ENCODE data around the gene NME7. TPM values are rescaled to one million over a fixed set of nuclear protein-coding genes. Genes with fewer than 3 reads are reported as not detected.

The NME7 gene
- total RNA-seq, 2 experiments from 2014 or later: 14.7 to 24.7 TPM

DNA sequence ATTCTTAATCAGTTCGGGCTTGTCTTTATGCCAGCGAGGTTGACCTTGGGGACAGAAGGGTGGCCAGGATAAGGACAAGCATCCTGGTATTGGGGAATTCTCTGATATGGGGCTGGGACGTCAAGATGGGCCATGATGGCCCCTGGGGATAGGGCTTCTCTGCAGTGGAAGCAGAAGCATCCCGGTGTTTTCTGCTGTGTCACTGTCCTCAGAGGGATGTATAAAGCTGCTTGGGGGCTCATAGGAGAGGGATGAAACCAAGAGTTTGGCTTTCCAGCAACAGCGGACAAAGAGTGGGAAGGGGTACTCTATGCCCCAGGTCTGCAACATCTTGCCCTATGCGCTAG, 262.5 kb downstream of the NME7 start:
- no peak overlapping the region for H3K27ac Mint-ChIP-seq
- POLR2A ChIA-PET: no interaction called here
- H3K9me3 Mint-ChIP-seq: no peaks in the 10 kb centered on the region
- H3K4me1 Mint-ChIP-seq: peaks cover 29% of the 10 kb centered on the region
- peaks cover 2% of the 10 kb centered on the region for H3K36me3 Mint-ChIP-seq
- DNase-seq (no peak), ATAC-seq (ENCODE audit: low read depth) (no peak)
- no peaks in the 10 kb centered on the region for H3K27me3 Mint-ChIP-seq
- peak overlapping the region; percentile 73 for H3K4me3 Mint-ChIP-seq

GRCh38 chr1:169103480-169103893, 264.1 kb downstream of the NME7 start:
- Mint-ChIP-seq H3K4me3 (no peak overlapping the region), H3K27me3 (no peaks in the 10 kb centered on the region), H3K36me3 (peaks cover 2% of the 10 kb centered on the region), H3K9me3 (no peaks in the 10 kb centered on the region), H3K27ac (no peak overlapping the region), H3K4me1 (peaks cover 15% of the 10 kb centered on the region)
- no peak for ATAC-seq (ENCODE audit: low read depth)
- DNase-seq: no peak
- POLR2A ChIA-PET: interaction anchor here (0.6 kb wide), 1 partner anchor 927 kb away, joined by 3 read pairs; no protein-coding TSS in a partner anchor

DNA sequence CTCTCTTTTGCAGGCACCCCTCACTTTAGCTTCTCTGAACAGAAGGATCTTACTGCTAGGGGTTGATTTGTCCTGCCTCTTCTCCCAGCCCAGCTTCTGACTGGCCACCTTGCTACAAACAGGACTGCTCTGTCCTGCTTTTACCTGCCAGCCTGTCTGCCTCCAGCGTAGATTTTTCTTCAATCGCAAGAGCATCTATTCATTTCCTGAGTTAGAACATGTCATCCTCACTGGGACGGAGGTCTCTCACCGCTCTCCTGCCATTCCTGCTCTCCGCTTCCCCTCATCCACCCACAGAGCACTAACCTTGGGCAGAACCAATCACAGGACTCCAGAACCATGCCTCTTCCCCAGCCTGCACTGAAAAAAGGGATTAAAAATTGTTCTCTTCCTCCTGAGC, 264.6 kb downstream of the NME7 start:
- H3K4me3 Mint-ChIP-seq: no peak overlapping the region
- no peak for ATAC-seq (ENCODE audit: low read depth)
- DNase-seq: no peak
- H3K36me3 Mint-ChIP-seq: peaks cover 2% of the 10 kb centered on the region
- no peaks in the 10 kb centered on the region for H3K9me3 Mint-ChIP-seq
- peaks cover 11% of the 10 kb centered on the region for H3K4me1 Mint-ChIP-seq
- H3K27me3 Mint-ChIP-seq: no peaks in the 10 kb centered on the region
- POLR2A ChIA-PET: interaction anchor here (0.6 kb wide), 1 partner anchor 927 kb away, joined by 3 read pairs; no protein-coding TSS in a partner anchor
- no peak overlapping the region for H3K27ac Mint-ChIP-seq

DNA sequence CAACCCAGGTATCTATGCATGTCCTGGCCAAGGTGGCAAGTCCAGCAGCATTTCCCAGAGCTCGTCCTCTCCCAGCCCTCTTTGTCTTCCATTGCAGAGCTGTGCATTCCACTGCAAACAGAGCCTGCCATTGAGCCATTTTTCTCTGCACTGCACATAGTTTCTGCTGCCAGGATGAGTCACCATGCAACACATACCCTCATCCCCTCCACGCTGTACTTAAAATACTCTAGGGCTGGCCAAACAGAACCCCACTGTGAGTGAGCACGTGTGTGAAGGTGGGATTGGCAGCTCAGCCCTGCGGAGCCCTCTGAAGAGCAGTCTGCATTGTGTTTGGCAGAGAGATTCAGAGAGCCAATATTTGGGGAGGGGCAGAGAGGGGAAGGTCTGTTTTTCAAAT, 265.0 kb downstream of the NME7 start:
- Mint-ChIP-seq H3K36me3 (no peaks in the 10 kb centered on the region), H3K4me3 (no peak overlapping the region), H3K9me3 (no peaks in the 10 kb centered on the region), H3K27me3 (no peaks in the 10 kb centered on the region), H3K27ac (no peak overlapping the region), H3K4me1 (peaks cover 8% of the 10 kb centered on the region)
- POLR2A ChIA-PET: no interaction called here
- ATAC-seq (ENCODE audit: low read depth): no peak
- DNase-seq: no peak

DNA sequence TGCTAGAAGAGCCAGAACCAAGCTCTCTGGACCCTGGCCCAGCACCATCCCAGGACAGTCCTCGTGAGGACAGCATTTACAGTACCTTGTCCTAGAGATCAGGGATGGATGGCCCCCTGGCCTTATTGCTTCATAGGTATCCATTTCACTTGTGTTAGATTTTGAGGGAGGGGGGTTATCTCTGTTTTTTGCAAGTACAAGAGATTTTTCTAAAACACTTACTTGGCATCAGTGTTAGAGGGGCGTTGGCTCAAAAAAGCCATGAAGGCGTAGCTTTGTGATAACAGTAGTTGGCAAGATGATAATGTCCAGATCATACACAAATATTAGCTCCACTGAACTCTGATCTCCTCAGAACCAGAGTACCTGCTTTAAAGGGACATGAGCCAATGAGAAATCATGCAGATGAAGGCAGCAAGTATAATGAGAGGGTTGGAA, 266.9 kb downstream of the NME7 start:
- Mint-ChIP-seq H3K27ac (no peak overlapping the region), H3K9me3 (peaks cover 2% of the 10 kb centered on the region), H3K4me3 (no peak overlapping the region), H3K27me3 (no peaks in the 10 kb centered on the region), H3K36me3 (no peaks in the 10 kb centered on the region), H3K4me1 (peaks cover 3% of the 10 kb centered on the region)
- DNase-seq: no peak
- no peak for ATAC-seq (ENCODE audit: low read depth)
- POLR2A ChIA-PET: no interaction called here

DNA sequence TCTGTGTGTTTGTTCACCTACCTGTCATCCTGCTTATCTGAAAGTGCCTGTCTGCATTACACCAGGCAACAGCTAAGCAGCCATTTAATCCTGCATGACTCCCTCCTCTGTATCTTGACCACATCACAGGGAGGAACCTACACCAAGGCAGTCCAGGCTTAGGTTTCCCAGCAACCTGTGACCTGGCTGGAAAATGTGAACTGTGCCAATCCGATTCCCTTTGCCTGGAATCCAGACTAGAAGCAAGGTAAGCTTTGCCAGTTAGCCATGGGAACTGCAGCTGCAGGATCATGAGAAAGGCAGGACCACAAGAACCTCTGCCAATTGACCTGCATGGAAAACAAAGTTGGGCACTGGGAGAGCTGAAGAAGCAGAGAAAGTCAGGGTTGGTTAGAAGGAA, 267.4 kb downstream of the NME7 start:
- DNase-seq: no peak
- no peak overlapping the region for H3K27ac Mint-ChIP-seq
- H3K27me3 Mint-ChIP-seq: no peaks in the 10 kb centered on the region
- H3K4me3 Mint-ChIP-seq: no peak overlapping the region
- POLR2A ChIA-PET: no interaction called here
- H3K36me3 Mint-ChIP-seq: no peaks in the 10 kb centered on the region
- H3K4me1 Mint-ChIP-seq: peaks cover 3% of the 10 kb centered on the region
- no peak for ATAC-seq (ENCODE audit: low read depth)
- peaks cover 4% of the 10 kb centered on the region for H3K9me3 Mint-ChIP-seq

- Mint-ChIP-seq H3K27ac (no peak overlapping the region), H3K9me3 (peaks cover 4% of the 10 kb centered on the region), H3K4me1 (peaks cover under 1% of the 10 kb centered on the region), H3K36me3 (no peaks in the 10 kb centered on the region), H3K4me3 (no peak overlapping the region), H3K27me3 (no peaks in the 10 kb centered on the region)
- ATAC-seq (ENCODE audit: low read depth) (no peak), DNase-seq (no peak)
- POLR2A ChIA-PET: no interaction called here
These were observed 268.0 kb downstream of the NME7 start for GRCh38 chr1:169099561-169099960.

GRCh38 chr1:169098380-169098779, 269.2 kb downstream of the NME7 start:
- DNase-seq: no peak
- Mint-ChIP-seq H3K27ac (no peak overlapping the region), H3K36me3 (no peaks in the 10 kb centered on the region), H3K4me3 (no peak overlapping the region), H3K27me3 (no peaks in the 10 kb centered on the region), H3K9me3 (peaks cover 4% of the 10 kb centered on the region), H3K4me1 (peaks cover 3% of the 10 kb centered on the region)
- POLR2A ChIA-PET: no interaction called here
- no peak for ATAC-seq (ENCODE audit: low read depth)

DNA sequence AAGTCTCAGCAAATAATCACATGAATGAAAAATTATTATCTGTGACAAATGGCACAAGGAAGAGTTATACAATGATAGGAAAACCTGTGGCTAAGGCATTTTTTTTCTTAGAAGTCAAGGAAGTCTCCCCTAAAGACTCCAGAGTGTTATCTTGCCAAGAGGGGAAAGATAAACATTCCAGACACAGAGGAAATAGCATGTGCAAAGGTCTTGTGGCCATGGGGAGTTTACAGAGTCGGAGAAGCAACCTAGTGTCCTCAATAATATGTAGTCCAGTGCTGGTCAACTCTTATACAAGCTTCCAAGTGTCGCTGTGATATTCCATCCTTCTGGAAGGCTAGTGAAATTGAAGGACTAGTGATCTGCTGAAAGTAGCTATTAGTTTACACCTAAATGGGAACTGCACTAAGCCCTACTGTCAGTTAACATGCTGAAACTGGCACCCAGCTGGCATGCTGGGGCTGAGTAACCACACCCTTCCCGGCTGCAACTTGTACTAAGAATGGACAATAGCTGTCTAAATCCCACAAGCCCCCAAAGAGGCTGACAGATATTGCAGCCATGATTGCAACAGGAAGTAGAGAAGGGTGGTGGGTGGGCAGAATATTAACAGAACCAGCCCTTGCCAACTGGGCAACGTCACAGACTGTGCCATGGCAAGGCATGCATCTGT, 272.6 kb downstream of the NME7 start:
- Mint-ChIP-seq H3K27ac (no peak overlapping the region), H3K4me1 (peaks cover 5% of the 10 kb centered on the region), H3K9me3 (peaks cover 4% of the 10 kb centered on the region), H3K27me3 (no peaks in the 10 kb centered on the region), H3K4me3 (no peak overlapping the region), H3K36me3 (no peaks in the 10 kb centered on the region)
- POLR2A ChIA-PET: no interaction called here
- no peak for DNase-seq
- no peak for ATAC-seq (ENCODE audit: low read depth)

- Mint-ChIP-seq H3K9me3 (peaks cover 4% of the 10 kb centered on the region), H3K27ac (no peak overlapping the region), H3K36me3 (no peaks in the 10 kb centered on the region), H3K4me3 (no peak overlapping the region), H3K27me3 (no peaks in the 10 kb centered on the region), H3K4me1 (peaks cover 5% of the 10 kb centered on the region)
- POLR2A ChIA-PET: no interaction called here
- no peak for ATAC-seq (ENCODE audit: low read depth)
- DNase-seq: no peak
These were observed 275.2 kb downstream of the NME7 start for GRCh38 chr1:169092399-169092798.

DNA sequence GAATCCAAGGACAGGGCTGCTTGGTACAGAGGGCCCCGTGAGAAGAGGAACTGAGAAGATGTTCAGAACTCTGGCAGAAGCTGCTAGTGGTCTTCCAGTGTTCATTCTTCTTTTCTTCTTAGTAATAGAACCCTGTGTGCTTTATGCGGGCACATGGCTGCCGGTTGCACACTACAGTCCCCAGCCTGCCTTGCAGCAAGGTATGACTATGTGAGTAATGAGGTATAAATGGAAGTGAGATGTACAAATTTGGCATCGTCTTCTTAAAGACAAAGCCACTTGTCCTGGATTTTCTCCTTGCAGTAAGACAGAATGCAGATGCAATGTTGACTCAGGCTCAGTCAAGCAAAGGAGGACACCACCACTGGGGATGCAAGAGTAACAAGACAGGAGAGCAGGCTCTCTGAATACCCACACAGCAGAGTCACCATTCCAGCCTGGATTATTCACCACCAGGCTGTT, 276.1 kb downstream of the NME7 start:
- Mint-ChIP-seq H3K36me3 (no peaks in the 10 kb centered on the region), H3K4me3 (no peak overlapping the region), H3K4me1 (peaks cover 5% of the 10 kb centered on the region), H3K27me3 (no peaks in the 10 kb centered on the region), H3K27ac (no peak overlapping the region), H3K9me3 (peaks cover 2% of the 10 kb centered on the region)
- no peak for ATAC-seq (ENCODE audit: low read depth)
- DNase-seq: no peak
- POLR2A ChIA-PET: no interaction called here

- Mint-ChIP-seq H3K36me3 (no peaks in the 10 kb centered on the region), H3K4me1 (peaks cover 5% of the 10 kb centered on the region), H3K27ac (no peak overlapping the region), H3K27me3 (no peaks in the 10 kb centered on the region), H3K9me3 (peaks cover 2% of the 10 kb centered on the region), H3K4me3 (no peak overlapping the region)
- POLR2A ChIA-PET: interaction anchor here (1.4 kb wide), 1 partner anchor 15 kb away, joined by 5 read pairs; no protein-coding TSS in a partner anchor
- ATAC-seq (ENCODE audit: low read depth): no peak
- DNase-seq: no peak
These were observed 276.7 kb downstream of the NME7 start for GRCh38 chr1:169090900-169091311.

DNA sequence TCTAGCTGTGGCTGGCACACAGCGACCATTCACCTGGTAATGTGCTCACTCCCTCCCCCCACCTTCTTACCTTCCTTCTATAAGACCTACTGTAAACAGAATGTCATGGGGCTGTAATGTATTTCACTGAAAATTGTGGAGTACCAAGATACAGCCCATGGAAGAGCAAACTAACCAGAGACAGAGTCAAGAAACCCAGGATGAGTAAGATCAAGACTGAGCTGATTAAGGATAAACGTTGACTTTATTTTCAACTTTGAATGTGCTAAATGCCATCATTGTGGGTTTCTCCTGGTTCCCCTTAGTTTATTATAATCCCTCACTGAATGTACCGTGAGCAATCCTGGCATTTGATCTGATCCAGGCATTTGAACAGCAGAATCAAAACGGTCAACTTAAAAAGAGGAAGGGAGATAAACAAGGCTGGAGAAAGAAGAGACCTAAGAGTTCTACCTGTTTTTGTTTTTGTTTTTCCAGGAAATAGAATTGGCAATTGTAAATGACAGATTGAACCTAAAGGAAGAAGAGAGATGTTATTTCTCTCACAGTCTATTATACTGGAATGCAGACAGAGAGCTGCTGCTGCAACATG, 277.2 kb downstream of the NME7 start:
- Mint-ChIP-seq H3K27me3 (no peaks in the 10 kb centered on the region), H3K4me1 (peaks cover 5% of the 10 kb centered on the region), H3K4me3 (no peak overlapping the region), H3K9me3 (no peaks in the 10 kb centered on the region), H3K27ac (no peak overlapping the region), H3K36me3 (no peaks in the 10 kb centered on the region)
- ATAC-seq (ENCODE audit: low read depth) (no peak), DNase-seq (no peak)
- POLR2A ChIA-PET: interaction anchor here (1.4 kb wide), 1 partner anchor 15 kb away, joined by 5 read pairs; no protein-coding TSS in a partner anchor

DNA sequence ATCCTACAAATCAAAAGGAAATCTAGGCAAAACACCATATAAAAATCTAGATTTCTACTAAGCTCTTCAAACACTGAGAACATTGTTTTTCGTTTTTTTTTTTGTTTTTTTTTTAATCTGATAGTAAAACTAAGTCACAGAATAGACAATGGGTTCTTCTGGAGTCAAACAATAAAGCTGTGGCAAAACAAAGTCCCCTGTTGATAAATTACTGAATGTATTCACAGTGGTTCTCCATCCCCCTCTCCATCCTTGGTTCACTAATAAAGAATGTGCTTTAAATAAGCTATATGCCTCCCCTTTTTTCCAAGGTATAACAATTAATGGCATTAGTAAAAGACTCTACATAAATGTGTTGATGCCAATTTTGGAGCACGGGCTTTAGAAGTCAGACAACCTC, 277.8 kb downstream of the NME7 start:
- Mint-ChIP-seq H3K36me3 (no peaks in the 10 kb centered on the region), H3K4me3 (no peak overlapping the region), H3K27me3 (no peaks in the 10 kb centered on the region), H3K27ac (no peak overlapping the region), H3K9me3 (no peaks in the 10 kb centered on the region), H3K4me1 (peaks cover 5% of the 10 kb centered on the region)
- DNase-seq: no peak
- POLR2A ChIA-PET: interaction anchor here (1.4 kb wide), 1 partner anchor 16 kb away, joined by 5 read pairs; no protein-coding TSS in a partner anchor
- ATAC-seq (ENCODE audit: low read depth): no peak

All from activated naive CD8-positive, alpha-beta T cell treated with anti-CD3 and anti-CD28 coated beads, Interleukin-2, amount 10 ng/mL, durations not matched to agents 7 days and 5 days (primary cell).